Measurements from ENCODE around the gene ELAC2.
"Not testable (repeated sequence)": the region's sequence is repeated elsewhere in the genome, so short reads cannot be mapped to it uniquely, and the experiment has no call there.

The ELAC2 gene

DNA sequence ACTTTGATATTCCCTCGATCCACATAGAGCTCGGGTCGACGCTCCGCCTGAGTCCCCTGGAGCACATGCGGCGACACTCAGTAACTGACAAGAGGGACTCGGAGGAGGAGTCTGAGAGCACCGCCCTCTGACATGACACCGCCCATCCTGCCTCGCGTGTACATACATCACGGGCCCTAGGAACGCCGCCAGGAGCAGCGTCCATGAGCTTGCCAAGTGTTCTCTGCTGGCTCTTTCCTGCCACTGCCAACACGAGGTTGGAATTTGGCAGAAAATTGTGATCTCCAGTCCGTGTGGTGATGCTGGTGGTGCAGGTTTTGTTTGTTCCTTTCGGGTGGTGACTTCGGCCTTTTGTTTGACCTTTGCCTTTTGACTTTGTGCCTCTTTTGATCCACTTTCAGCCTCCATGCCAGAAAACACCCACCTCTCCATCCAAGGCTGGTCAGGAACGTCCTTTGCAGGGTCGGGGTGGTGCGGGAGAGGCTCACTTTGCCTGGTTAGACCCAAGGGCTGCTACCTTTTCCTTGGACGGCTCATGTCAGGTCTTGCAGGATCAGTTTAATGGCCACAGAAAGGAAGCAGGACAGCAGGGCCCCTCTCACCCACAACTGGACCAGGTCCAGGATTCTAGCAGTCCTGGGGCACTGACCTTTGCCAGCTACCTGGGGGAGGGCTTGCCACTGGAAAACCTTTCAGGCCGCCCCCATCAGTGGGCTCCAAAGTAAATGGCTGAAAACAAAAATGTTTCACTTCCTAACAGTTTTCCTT, 27.6 kb downstream of the ELAC2 start:
- in situ Hi-C loops (cut with MboI; ENCODE audit: low sequenced_read_pairs): no loop called here

DNA sequence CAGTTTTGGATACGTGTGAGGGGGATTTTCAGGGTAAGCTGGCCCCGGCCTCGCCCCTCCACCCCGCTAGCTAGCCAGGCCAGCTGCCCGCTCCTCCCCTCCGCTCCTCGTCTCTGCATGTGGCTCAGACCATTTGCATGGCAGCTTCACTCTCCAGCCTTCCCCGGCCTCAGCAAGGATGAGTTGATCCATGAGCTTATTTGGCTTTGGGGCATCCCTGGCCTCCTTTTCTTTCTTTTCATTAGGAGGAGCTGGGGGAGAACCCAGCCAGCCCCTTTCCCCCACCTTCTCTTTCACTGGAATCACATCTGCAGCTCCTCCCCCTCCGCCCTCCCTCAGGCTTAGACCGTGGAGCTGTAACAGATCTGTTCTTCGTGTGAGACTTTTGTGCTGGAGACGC, 30.7 kb downstream of the ELAC2 start:
- in situ Hi-C loops (cut with MboI; ENCODE audit: low sequenced_read_pairs): no loop called here

DNA sequence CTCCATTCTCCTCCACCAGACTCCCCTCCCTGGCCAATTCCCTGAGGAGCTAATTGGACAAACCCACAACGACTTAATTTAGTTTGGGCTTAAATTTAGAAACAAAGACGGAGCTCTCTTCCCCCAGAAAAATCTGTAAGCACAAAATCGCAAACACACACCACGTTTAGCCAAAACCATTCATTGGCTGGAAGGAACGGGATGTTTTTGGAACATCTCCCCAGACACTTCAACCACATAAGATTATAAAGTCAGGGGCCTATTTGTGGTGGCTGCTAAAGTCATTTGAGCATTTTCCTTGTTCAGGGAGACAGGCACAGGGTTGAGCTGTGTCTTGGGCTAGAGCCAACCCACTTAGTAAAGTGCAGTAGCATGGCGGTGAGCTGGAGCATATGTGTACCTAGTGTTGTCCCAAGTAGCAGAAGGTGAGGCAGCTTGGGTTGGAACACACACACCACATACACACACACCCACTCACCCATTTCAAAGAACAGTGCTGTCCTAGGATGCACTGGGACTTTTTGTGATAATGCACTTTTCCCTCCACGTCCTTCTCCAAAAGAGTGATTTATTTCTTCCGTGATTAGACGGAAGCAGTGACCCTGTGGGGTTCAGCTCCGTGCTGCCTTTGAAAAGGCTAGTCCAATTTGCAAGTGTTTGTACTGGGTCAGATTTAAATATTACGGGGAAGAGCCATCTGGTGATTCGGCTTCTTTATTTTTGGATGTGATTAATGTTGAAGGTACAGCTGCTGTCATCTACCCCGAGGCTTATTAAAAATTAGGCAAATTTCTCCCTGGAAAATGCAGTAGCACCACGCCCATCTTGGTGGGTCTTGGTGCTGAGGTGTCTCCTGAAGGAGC, 32.2 kb downstream of the ELAC2 start:
- in situ Hi-C loops (cut with MboI; ENCODE audit: low sequenced_read_pairs): no loop called here

DNA sequence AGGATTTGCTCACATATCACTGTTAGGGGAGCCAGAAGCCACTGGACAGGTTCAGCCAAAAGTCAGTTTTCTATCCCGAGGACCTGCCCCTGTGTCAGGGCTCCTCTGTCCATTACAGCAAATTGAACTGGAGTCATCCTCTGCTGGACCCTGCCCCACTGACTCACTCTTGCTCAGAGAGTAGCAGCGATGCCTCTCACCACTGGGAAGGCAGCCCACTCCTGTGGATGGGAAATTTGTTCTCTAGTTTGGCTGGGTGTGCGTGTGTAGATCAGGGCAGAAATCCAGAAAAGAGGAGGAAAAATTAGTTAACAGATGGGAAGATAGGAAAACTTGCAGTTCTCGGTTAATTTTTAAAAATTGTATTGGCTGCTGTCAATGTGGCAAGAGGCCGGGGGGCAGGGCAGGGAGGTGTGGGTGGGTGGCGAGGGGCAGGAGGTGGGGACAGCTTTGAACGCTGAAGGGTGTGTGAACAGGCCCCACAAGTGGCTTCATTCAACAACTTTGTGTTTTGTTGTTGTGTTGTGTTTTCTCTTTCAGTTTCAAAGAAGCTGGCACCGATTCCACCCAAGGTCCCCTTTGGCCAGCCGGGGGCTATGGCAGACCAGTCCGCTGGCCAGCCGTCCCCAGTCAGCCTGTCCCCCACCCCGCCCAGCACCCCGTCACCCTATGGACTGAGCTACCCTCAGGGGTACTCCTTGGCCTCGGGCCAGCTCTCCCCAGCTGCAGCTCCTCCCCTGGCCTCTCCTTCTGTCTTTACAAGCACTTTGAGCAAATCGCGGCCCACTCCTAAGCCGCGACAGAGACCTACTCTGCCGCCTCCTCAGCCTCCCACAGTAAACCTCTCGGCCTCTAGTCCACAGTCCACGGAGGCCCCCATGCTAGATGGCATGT, 33.6 kb downstream of the ELAC2 start:
- in situ Hi-C loops (cut with MboI; ENCODE audit: low sequenced_read_pairs): no loop called here

DNA sequence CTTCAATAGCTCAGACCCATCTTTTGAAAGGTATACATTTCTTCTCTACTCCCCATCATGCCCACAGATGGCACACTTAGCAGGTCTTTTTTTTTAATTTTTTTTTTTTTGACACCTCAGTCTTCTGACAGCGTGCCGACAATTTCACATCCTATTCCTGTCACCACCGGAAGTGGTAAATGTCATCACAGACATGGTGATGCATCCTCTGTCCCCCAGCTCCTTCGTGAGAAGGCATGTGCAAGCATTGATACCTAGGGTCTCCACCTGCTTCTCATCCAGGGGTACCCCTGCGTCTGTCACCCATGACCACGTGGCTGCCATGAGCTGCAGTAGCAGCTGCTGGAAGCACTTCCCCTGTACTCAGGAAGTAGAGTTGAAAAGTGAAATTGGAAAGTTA, 35.6 kb downstream of the ELAC2 start:
- in situ Hi-C loops (cut with MboI; ENCODE audit: low sequenced_read_pairs): no loop called here

DNA sequence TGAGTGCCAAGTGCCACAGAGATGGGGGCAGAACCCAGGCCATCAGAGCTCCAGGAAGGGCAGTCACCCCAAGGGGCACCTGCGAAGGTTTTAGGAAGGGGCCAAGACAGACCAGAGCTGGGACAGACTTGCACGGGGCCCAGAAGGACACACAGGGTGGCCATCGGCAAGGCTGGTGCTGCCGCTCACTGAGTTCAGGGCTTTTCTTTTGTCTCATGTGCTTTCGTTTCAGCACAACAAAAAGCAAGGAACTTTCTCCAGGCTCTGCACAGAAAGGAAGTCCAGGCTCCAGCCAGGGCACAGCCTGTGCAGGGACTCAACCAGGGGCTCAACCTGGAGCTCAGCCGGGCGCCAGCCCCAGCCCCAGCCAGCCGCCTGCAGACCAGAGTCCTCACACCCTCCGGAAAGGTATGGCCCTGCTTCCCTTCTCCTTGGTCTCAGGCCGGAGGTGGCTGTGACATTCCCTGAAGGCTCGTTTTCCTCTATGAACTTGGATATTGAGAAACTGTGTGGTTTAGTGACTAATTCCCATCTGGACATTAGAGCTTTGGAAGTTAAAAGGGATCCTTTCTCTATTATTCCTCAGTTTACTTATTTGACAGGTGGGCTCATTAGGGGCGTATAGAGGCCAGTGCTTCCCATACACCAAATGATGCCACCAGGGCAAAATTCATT, 37.9 kb downstream of the ELAC2 start:
- in situ Hi-C loops (cut with MboI; ENCODE audit: low sequenced_read_pairs): no loop called here

DNA sequence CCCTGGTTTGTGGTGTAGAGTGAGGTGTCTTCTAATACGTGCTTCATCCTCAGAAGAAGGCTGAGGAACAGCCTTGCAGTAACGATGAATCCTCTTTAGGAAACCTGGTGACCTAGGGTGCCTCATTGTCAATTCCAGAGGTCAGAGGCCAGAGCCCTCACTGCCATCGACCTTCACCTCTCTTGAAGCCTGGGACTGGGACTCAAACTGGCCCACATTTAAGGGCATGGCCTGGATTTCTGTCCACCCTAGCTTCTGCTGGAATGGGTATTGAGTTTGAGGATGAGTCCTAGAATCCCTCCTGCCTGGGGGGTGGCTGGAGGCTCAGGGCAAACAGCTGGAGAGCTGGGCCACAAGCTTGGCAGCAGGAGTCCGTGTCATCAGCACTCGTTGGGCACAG, 38.6 kb downstream of the ELAC2 start:
- in situ Hi-C loops (cut with MboI; ENCODE audit: low sequenced_read_pairs): no loop called here

DNA sequence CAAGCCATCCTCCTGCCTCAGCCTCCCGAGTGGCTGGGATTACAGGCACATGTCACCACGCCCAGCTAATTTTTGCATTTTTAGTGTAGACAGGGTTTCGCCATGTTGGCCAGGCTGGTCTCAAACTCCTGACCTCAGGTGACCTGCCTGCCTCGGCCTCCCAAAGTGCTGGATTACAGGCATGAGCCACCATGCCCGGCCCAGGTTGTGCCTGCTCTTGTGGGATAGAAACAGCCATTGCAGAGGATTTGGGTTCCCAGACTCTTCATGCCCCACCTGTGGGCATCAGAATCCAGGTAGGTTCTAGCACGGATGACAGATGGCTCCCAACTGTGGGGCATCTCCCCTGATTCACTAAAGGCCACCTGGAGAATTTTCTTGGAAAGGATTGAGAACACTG, 39.0 kb downstream of the ELAC2 start:
- in situ Hi-C loops (cut with MboI; ENCODE audit: low sequenced_read_pairs): not testable (repeated sequence)

DNA sequence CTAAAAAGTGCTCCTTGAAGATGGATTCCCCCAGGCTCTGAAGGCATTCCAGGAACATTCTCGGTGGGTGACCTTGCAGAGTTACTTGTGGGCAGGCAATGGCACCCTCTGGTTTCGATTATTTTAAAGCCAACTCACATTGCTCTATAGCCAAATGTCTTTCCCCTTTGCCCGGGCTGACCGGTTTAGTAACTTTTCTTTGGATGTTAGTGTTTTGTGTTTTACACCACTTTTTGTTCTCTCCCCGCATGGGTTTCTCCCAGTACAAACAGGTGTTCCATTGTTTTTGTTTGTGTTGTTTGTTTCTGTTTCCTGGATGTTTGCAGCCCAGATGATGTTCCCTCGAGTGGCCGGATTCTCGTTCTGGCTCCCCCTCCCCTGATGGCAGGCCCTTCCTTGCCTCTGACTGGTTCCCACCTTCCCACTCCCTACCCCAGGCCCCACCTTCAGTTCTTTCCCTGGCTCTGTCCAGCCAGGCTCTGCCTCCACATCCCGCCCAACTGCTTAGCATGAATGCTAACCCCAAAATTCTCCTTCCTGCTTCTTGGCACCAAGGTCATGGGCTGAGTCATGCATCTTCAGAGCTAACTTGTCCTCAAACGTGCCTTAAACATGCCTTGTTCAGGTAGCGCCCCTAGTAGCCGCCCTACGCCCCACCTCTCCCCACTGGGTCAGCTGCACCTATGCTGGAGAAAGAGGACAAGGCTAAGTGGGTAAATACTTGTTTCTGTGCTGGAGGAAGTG, 40.6 kb downstream of the ELAC2 start:
- in situ Hi-C loops (cut with MboI; ENCODE audit: low sequenced_read_pairs): no loop called here

DNA sequence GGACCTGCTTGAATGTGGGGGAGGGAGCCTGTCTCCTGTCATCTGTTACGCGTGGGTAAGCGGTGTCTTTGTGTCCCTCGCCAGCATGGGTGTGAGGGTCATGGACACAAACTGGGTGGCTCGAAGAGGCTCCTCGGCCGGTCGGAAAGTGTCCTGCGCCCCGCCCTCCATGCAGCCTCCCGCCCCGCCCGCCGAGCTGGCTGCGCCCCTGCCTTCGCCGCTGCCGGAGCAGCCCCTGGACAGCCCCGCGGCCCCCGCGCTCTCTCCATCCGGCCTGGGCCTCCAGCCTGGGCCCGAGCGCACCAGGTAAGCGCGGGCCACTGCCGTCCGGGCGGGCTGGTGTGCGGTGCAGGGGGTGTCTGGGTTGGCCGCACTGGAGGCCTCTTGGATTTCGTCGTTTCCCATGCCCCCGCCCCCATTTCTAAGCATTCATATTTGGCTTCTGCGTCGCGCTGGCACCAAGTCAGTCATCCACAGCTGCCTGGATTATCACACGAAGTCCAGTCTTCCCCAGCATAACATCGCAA, 43.8 kb downstream of the ELAC2 start:
- in situ Hi-C loops (cut with MboI; ENCODE audit: low sequenced_read_pairs): no loop called here

DNA sequence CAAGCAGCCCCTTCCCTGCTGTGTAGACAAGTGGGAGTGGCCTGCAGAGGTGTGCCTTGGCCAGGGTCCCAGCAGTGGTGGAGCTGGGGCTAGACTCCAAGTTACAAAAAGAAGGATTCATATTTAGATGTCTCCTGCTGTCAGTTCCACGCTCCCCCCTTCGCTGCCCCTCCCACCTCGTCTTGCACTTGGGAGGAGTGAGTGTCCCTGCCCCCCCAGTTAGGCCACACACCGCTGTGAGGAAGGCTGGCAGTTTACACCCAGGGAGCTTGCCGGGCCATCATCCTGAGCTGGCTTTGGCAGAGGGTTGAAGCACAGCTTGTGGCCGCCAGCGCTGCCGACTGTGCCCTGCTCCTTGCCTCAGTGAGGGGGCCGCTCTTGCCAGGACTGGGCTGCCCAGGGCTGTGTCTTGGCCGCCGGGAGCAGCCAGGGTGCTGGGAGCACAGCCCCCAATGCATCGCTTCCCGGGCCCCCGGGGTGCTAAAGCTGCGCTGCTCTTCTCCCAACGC, 44.3 kb downstream of the ELAC2 start:
- in situ Hi-C loops (cut with MboI; ENCODE audit: low sequenced_read_pairs): no loop called here

DNA sequence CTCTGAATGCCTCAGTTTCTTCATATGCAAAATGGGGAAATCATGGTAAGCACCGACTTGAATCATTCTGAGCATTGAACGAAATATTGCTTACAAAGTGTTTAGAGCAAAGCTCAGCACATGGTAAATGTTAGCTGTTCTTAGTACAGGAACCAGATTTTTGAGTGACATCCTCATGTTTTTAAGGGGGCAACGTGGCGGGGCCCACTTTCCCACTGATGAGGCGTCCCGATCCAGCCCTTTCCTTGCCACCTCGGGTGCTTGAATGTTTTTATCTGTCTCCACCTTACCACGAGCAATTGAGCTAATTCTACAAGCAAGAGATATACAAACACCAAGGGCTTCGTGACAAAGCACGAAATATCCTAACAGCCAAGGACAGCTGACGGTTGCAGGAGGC, 49.9 kb downstream of the ELAC2 start:
- in situ Hi-C loops (cut with MboI; ENCODE audit: low sequenced_read_pairs): no loop called here

DNA sequence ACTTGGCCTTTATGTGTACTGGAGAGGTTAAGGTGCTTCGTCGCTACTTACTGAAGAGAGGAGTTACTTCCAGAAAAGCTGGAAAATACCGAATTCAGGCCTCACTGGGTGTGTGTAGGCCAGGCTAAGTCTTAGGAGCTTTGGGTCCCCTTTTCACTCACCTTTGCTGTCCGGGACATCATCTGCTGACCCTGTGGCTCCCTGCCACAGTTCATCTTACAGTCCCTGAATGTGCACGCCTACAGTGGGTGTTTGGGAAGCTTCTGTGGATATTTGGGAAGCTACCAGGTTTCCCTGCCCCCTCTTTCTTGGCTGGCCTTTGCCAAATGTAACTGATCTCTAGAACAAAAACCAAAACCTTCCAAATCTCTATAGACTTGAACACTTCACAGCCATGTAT, 51.4 kb downstream of the ELAC2 start:
- in situ Hi-C loops (cut with MboI; ENCODE audit: low sequenced_read_pairs): no loop called here

DNA sequence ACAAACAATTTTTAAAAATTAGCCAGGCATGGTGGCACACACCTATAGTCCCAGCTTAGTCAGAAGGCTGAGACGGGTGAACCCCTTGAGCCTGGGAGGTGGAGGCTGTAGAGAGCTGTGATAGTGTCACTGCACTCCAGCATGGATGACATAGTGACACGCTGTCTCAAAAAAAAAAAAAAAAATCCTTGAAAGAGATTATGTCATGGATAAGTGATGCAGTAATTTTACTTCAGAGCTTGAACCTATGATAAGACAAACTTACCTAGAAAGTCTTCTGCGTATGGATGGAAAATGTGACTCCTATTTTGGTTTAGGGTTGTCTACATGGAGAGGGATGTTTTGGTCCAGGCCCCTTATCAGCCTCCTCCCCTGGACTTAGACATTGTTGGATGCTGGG, 51.8 kb downstream of the ELAC2 start:
- in situ Hi-C loops (cut with MboI; ENCODE audit: low sequenced_read_pairs): no loop called here

DNA sequence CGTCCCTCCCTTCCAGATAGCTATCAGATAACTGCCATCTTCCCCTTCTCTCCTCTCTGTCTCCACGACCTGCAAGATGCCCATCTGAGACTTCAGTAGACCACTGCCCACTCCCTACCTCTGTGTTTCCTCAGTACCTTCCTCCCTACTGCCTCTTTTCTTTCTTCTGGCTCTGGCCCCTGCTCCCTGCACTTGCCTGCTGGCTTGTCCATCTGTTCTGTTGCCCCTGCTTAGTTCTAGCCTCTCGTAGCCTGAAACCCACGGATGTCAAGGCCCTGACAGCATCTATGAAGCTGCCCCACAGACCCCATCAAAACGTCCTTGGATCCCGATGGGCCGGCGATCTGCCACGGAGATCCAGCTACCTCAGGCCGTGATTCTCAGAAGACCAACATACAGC, 53.0 kb downstream of the ELAC2 start:
- in situ Hi-C loops (cut with MboI; ENCODE audit: low sequenced_read_pairs): no loop called here

DNA sequence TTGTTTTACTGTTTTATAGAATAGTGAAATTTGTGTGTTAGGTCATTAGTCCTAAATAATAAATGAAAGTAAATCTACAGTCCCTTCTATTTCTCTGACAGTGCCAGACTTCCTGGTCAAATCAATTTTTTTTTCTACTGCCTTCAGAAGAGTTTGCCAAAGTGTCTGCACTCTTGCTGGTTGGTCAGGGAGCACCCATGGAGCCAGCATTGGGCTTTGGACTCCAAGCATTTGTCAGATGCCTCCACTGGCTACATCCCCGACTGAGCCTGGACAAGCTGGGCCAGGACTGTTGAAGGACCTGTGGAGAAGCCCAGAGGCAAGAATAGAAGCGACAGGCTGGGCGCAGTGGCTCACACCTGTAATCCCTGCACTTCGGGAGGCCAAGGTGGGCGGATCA, 53.7 kb downstream of the ELAC2 start:
- in situ Hi-C loops (cut with MboI; ENCODE audit: low sequenced_read_pairs): no loop called here

DNA sequence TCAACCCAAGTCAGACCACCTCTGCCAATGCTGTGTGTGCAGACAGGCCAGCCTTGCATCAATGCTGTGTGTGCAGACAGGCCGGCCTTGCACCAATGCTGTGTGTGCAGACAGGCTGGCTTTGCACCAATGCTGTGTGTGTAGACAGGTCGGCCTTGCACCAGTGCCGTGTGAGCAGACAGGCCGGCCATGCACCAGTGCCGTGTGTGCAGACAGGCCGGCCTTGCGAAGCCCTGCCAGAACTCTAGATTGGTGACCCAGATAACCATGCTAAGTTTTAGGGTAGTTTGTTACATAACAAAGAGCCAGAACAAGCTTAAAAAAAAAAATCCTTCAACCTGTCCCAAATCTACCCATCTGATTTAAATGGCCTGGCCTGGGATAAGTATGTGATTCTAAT, 54.3 kb downstream of the ELAC2 start:
- in situ Hi-C loops (cut with MboI; ENCODE audit: low sequenced_read_pairs): no loop called here

DNA sequence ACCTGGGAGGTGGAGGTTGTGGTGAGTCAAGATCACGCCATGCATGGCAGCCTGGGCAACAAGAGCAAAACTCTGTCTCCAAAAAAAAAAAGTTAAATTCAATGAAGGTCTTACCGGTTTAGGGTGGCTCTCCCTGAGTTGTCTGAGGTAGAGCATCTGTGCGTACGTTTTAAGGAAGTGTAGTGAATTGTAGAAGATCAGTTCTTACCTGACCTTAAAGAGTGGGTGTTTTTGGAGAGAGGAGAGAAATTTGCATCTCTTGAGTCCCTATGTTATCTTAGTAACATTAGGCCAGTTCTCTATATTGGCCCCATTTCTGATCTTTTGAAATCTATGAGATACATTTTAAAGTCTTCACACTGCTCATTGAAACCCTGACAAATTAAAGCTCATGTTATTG, 56.2 kb downstream of the ELAC2 start:
- in situ Hi-C loops (cut with MboI; ENCODE audit: low sequenced_read_pairs): no loop called here

DNA sequence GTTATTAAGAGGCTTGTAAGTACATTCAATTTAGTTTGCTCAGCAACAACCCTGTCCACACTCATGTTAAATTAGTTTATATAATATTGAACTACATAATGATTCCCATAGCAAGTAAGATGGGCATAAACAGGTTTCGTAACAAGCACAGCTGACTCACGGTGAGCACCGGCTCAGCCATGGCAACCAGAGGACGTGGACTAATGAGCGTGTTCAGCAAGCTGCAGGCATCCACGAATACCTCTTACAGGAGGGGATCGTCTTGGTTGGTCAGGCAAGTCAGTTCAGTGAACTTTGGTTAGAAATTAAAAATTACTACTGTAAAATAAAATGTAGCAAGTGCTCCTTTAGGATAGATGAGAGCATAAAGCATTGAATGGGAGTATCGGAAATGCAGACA, 58.4 kb downstream of the ELAC2 start:
- in situ Hi-C loops (cut with MboI; ENCODE audit: low sequenced_read_pairs): no loop called here

DNA sequence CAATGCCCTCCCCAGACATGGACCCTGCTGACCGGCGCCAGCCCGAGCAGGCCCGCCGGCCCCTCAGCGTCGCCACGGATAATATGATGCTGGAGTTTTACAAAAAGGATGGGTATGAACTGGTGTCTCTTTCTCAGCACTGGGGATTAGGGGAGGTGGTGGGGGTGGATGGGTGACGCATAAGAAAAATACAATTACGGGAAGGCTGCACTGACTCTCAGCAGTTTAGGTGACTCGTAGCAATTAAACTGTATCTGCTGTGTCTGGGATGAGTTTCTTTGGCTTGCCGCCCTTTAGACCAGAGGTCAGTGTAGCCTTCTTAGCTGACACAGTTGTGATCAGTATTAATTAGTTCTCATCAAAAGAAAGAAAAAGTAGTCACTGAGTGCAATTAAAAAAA, 59.0 kb downstream of the ELAC2 start:
- in situ Hi-C loops (cut with MboI; ENCODE audit: low sequenced_read_pairs): no loop called here

Data from hTERT RPE-1 (cell line).